SK-N-SH (cell line): ENCODE results near the gene STK11IP. TPM values are rescaled to one million over a fixed set of nuclear protein-coding genes. Genes with fewer than 3 reads are reported as not detected.

Experiments used
- CTCF ChIA-PET: fragments of 300-600, 350-600 bp; formaldehyde crosslinking; extraction: SDS; loops from one replicate; lab custom pipeline; 2021; lab: Yijun Ruan, JAX
- POLR2A ChIA-PET: fragments of 350-600 bp; sonication (Branson Sonifier 250); formaldehyde crosslinking; extraction: SDS; loops from one replicate; lab custom pipeline; 2020; ENCODE audit warnings: antibody characterized with exemption, inconsistent platforms; lab: Yijun Ruan, JAX
- DNase-seq: peaks from one replicate; pipeline ENCODE4 v3.0.0; 2012
- H2AFZ ChIP-seq: fragments of 200-600 bp; sonication (generic); 2 replicates; pipeline ENCODE4 v1.8.1; 2016; ENCODE audit warnings: antibody characterized with exemption, mild to moderate bottlenecking, low read depth
- H3F3A ChIP-seq: fragments of 200-600 bp; sonication (generic); replicated peaks from 2 replicates; pipeline ENCODE3; 2016; ENCODE audit warnings: antibody characterized with exemption, mild to moderate bottlenecking; ENCODE audit not compliant: insufficient read depth
- H3K27ac ChIP-seq, 2 experiments: fragments of 200-500 bp in 1 of 2; fragments of 200-600 bp in 1 of 2; sonication (Bioruptor generic) in 1 of 2; sonication (generic), shearing (Covaris generic) in 1 of 2; 2 replicates each; pipeline versions ENCODE4 v1.5.1 to v1.6.1; 2014 to 2016; ENCODE audit warnings: low read depth in 2 of 2, inconsistent platforms in 1 of 2, low read length in 1 of 2, mild to moderate bottlenecking in 1 of 2, mixed read lengths in 1 of 2
- H3K27me3 ChIP-seq: fragments of 200-600 bp; sonication (generic), shearing (Covaris generic); 2 replicates; pipeline ENCODE4 v1.6.1; 2016; ENCODE audit warnings: mixed run types; ENCODE audit not compliant: insufficient read depth
- H3K36me3 ChIP-seq, 2 experiments: fragments of 200-500 bp in 1 of 2; fragments of 200-600 bp in 1 of 2; sonication (Bioruptor generic) in 1 of 2; sonication (generic) in 1 of 2; replicated peaks in 1 of 2; 2 replicates each; pipeline versions ENCODE3 to v1.5.1; 2014 to 2016; ENCODE audit warnings: low read length in 1 of 2, mild to moderate bottlenecking in 1 of 2; ENCODE audit not compliant: insufficient read depth in 2 of 2, control insufficient read depth in 1 of 2
- H3K4me1 ChIP-seq, 2 experiments: fragments of 200-500 bp in 1 of 2; fragments of 200-600 bp in 1 of 2; sonication (Bioruptor generic) in 1 of 2; sonication (generic), shearing (Covaris generic) in 1 of 2; 2 replicates each; pipeline versions ENCODE4 v1.5.1 to v1.6.1; 2014 to 2016; ENCODE audit warnings: low read depth in 1 of 2, low read length in 1 of 2, mixed run types in 1 of 2; ENCODE audit not compliant: insufficient read depth in 2 of 2, control insufficient read depth in 1 of 2
- H3K4me2 ChIP-seq: fragments of 200-600 bp; sonication (generic), shearing (Covaris generic); 2 replicates; pipeline ENCODE4 v1.6.1; 2017; ENCODE audit warnings: mixed run types
- H3K4me3 ChIP-seq, 2 experiments: fragments of 200-500 bp in 1 of 2; fragments of 200-600 bp in 1 of 2; sonication (Bioruptor generic) in 1 of 2; sonication (generic), shearing (Covaris generic) in 1 of 2; 2 replicates each; pipeline versions ENCODE4 v1.5.1 to v1.8.1; 2014 to 2016; ENCODE audit warnings: low read depth in 2 of 2, inconsistent platforms in 1 of 2, low read length in 1 of 2, mild to moderate bottlenecking in 1 of 2, mixed read lengths in 1 of 2, moderate library complexity in 1 of 2
- H3K79me2 ChIP-seq: fragments of 200-600 bp; sonication (generic); 2 replicates; pipeline ENCODE4 v1.8.1; 2017; ENCODE audit warnings: mild to moderate bottlenecking; ENCODE audit not compliant: insufficient read depth
- H3K9ac ChIP-seq: fragments of 200-600 bp; sonication (generic); 2 replicates; pipeline ENCODE4 v1.6.1; 2017; ENCODE audit warnings: mixed run types
- H3K9me2 ChIP-seq: fragments of 200-600 bp; sonication (generic); 2 replicates; pipeline ENCODE4 v1.6.1; 2017; ENCODE audit warnings: mixed run types
- H3K9me3 ChIP-seq: fragments of 200-600 bp; sonication (generic); 2 replicates; pipeline ENCODE4 v1.6.1; 2017; ENCODE audit warnings: mixed run types, mild to moderate bottlenecking, moderate library complexity
- H4K20me1 ChIP-seq: fragments of 200-600 bp; sonication (generic); 2 replicates; pipeline ENCODE4 v1.6.1; 2017; ENCODE audit warnings: mild to moderate bottlenecking, mixed run types; ENCODE audit not compliant: insufficient read depth
- CTCF ChIP-seq: fragments of 200-600 bp; sonication (generic); IDR thresholded peaks from 2 replicates; pipeline ENCODE4 v1.6.1; 2017; ENCODE audit warnings: antibody characterized with exemption, mild to moderate bottlenecking, moderate library complexity
- FOXM1 ChIP-seq: IDR thresholded peaks from 2 replicates; pipeline ENCODE4 v1.4.0; 2012; ENCODE audit warnings: low read depth, mild to moderate bottlenecking
- GABPA ChIP-seq: IDR thresholded peaks from 2 replicates; pipeline ENCODE4 v1.4.0; 2012; ENCODE audit warnings: low read depth, mild to moderate bottlenecking
- NFIC ChIP-seq: IDR thresholded peaks from 2 replicates; pipeline ENCODE4 v1.4.0; 2012; ENCODE audit warnings: borderline replicate concordance
- RAD21 ChIP-seq: IDR thresholded peaks from 2 replicates; pipeline ENCODE4 v1.6.1; 2012; ENCODE audit warnings: mild to moderate bottlenecking, low read length
- SIN3A ChIP-seq: IDR thresholded peaks from 2 replicates; pipeline ENCODE4 v1.6.1; 2012; ENCODE audit warnings: low read depth, mild to moderate bottlenecking, low read length, moderate library complexity, borderline replicate concordance
- TAF1 ChIP-seq: IDR thresholded peaks from 2 replicates; pipeline ENCODE4 v1.6.1; 2012; ENCODE audit warnings: low read depth, mild to moderate bottlenecking, low read length, moderate library complexity, borderline replicate concordance
- TEAD4 ChIP-seq: IDR thresholded peaks from 2 replicates; pipeline ENCODE4 v1.4.0; 2012; ENCODE audit warnings: mild to moderate bottlenecking, borderline replicate concordance; ENCODE audit not compliant: insufficient read depth
- WGBS: methylation state at CpG from one replicate; pipeline ENCODE4 v1.1.6; 2017; ENCODE audit warnings: low lambda C conversion rate; 5-methylcytosine and 5-hydroxymethylcytosine counted together
- polyA plus RNA-seq, 3 experiments: library from polyadenylated mRNA; depleted of rRNA; stranded (reverse); fragments of >200 nt; gene quantifications; 2 replicates each; pipeline ENCODE4 v1.2.3, GENCODE V29; 2012
- TF ChIP-seq, protein P1 (sequence below): IDR thresholded peaks from 2 replicates; pipeline ENCODE4; 2012
- TF ChIP-seq, protein P2 (sequence below): IDR thresholded peaks from 2 replicates; pipeline ENCODE4 v1.4.0; 2012; ENCODE audit warnings: low read depth, borderline replicate concordance

The STK11IP gene
- polyA plus RNA-seq, 1 of the 3 experiments (the other 2 are of a cell fraction), result 22.9 TPM

GRCh38 chr2:219591091-219591490, 6.6 kb upstream of the STK11IP start (continued):
- TF ChIP-seq, protein P1, sequence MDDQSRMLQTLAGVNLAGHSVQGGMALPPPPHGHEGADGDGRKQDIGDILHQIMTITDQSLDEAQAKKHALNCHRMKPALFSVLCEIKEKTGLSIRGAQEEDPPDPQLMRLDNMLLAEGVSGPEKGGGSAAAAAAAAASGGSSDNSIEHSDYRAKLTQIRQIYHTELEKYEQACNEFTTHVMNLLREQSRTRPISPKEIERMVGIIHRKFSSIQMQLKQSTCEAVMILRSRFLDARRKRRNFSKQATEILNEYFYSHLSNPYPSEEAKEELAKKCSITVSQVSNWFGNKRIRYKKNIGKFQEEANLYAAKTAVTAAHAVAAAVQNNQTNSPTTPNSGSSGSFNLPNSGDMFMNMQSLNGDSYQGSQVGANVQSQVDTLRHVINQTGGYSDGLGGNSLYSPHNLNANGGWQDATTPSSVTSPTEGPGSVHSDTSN, result no peak

DNA sequence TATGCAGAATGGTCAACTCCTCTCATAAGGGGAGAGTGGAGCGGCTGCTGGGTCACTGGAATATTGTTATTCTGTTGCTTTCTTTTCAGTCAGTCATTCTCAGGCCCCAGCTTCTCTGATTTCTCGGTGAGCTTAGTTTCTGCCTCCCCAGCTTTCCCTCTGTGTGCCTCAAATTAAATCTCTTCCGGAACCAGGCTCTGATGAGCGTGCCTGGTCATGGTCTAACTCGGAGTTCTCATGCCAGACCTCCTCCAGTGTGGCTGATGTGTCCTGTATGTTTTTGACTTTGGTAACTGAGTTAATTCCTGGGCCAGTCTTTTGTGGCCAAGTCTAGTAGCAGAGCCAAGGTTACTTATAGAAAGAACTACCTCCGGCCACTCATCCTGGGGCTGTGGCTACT, 4.9 kb upstream of the STK11IP start:
- H3K27me3 ChIP-seq, result no peaks in the 10 kb centered on the region

More for the DNA sequence above, 4.9 kb upstream of the STK11IP start:
- Histone ChIP-seq H3K4me2 (no peak overlapping the region), H2AFZ (no peak overlapping the region), H3F3A (peaks cover 8% of the 10 kb centered on the region), H4K20me1 (no peaks in the 10 kb centered on the region), H3K9me3 (no peaks in the 10 kb centered on the region), H3K4me1 (peaks cover 0 to 4% of the 10 kb centered on the region in 2 experiments; a peak in 1 of 4 replicates), H3K9ac (no peak overlapping the region), H3K36me3 (no peaks in the 10 kb centered on the region), H3K4me3 (no peak overlapping the region), H3K9me2 (no peaks in the 10 kb centered on the region), H3K27ac (no peak overlapping the region), H3K79me2 (no peaks in the 10 kb centered on the region)
- WGBS, result 74% methylated on average over 6 of the region's 6 CpGs
- CTCF ChIA-PET, result interaction anchor here (0.9 to 3.2 kb wide), 4 partner anchors 17 to 63 kb away, joined by 3 to 15 read pairs (median 8); no protein-coding TSS in a partner anchor
- no peak for DNase-seq
- TF ChIP-seq CTCF (no peak), TEAD4 (no peak), GABPA (no peak), RAD21 (no peak), TAF1 (no peak), SIN3A (no peak), NFIC (no peak), FOXM1 (no peak)
- TF ChIP-seq, protein P2, sequence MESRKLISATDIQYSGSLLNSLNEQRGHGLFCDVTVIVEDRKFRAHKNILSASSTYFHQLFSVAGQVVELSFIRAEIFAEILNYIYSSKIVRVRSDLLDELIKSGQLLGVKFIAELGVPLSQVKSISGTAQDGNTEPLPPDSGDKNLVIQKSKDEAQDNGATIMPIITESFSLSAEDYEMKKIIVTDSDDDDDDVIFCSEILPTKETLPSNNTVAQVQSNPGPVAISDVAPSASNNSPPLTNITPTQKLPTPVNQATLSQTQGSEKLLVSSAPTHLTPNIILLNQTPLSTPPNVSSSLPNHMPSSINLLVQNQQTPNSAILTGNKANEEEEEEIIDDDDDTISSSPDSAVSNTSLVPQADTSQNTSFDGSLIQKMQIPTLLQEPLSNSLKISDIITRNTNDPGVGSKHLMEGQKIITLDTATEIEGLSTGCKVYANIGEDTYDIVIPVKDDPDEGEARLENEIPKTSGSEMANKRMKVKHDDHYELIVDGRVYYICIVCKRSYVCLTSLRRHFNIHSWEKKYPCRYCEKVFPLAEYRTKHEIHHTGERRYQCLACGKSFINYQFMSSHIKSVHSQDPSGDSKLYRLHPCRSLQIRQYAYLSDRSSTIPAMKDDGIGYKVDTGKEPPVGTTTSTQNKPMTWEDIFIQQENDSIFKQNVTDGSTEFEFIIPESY, result no peak
- POLR2A ChIA-PET, result no interaction called here
